ENCODE results near the gene SELENOF.
"Not testable (repeated sequence)": the region's sequence is repeated elsewhere in the genome, so short reads cannot be mapped to it uniquely, and the experiment has no call there.

Gene SELENOF

DNA sequence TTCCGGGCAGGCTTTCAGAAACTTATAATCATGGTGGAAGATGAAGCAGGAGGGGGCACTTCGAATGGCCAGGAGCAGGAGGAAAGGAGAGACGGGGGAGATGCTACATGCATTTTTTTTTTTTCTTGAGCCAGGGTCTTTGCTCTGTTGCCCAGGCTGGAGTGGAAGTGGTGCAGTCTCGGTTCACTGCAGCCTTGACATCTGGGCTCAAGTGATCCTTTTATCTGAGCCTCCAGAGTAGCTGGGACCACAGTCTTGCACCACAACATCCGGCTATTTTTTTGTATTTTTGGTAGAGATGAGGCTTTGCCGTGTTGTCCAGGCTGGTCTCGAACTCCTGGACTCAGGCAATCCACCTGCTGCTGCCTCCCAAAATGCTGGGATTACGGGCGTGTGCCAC is 61.6 kb downstream of the SELENOF start:
- Mint-ChIP-seq H3K9me3 (no peaks in the 10 kb centered on the region), H3K27ac (no peak overlapping the region), H3K4me3 (no peak overlapping the region)

DNA sequence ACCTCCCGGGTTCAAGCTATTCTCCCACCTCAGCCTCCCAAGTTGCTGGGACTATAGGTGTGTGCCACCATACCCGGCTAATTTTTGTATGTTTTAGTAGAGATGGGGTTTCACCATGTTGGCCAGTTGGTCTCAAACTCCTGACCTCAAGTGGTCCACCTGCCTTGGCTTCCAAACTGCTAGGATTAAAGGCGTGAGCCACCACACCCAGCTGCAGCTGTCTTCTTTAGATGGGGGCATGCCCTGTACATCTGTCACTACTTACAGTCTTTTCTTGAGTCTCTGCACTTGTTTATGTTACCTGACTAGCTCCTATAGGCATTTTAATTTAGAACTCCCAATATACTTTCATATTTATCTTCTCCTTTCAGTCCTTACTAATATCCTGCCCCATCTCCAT is 64.2 kb downstream of the SELENOF start:
- no peak overlapping the region for H3K27ac Mint-ChIP-seq
- no peaks in the 10 kb centered on the region for H3K27me3 Mint-ChIP-seq
- H3K4me3 Mint-ChIP-seq: no peak overlapping the region
- H3K36me3 Mint-ChIP-seq: no peaks in the 10 kb centered on the region
- no peaks in the 10 kb centered on the region for H3K9me3 Mint-ChIP-seq
- H3K4me1 Mint-ChIP-seq: no peaks in the 10 kb centered on the region

More for the DNA sequence above, 61.6 kb downstream of the SELENOF start:
- Mint-ChIP-seq H3K36me3 (no peaks in the 10 kb centered on the region), H3K4me1 (no peaks in the 10 kb centered on the region), H3K27me3 (no peaks in the 10 kb centered on the region)

DNA sequence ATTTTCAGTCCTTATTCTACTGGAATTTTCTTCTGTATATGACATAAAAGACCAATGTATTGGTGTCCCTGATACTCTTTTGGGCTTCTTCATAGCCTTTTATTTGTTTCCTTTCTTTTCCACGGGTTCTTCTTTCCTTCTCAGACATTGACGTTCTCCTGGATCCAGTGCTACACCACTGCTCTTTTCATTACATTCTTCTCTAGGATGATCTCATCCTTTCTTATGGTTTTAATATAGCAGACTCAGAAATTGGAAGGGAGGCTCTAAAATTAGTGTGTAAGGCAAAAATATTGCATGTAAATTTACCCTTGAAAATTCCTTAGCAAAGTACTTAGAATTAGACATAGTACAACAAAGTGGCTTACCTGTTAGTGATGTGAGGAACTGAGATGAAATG is 65.3 kb downstream of the SELENOF start:
- Mint-ChIP-seq H3K4me1 (no peaks in the 10 kb centered on the region), H3K27ac (no peak overlapping the region), H3K27me3 (no peaks in the 10 kb centered on the region), H3K9me3 (no peaks in the 10 kb centered on the region), H3K4me3 (no peak overlapping the region), H3K36me3 (no peaks in the 10 kb centered on the region)

DNA sequence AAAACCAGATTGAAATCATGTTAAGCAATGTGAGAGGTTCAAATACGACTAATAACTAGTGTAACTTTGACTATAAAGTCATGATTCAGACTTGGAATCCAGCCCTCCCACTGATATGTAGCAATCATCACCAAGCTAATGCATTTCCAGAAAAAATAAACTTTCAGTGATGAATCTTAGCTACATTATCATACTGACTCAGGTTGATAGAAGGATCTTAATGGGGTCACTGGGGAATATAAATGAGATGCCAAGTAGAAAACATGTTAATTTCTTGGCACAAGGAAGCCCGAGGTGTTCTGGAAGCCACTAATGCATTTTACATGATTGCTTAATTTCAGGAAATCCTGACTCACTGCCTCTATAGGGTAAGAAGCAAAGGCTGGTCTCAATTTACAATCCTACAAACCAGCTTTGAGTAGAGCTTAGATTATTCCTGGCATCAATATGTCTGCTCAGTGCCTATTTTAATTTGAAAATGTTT is 67.7 kb downstream of the SELENOF start:
- H3K27me3 Mint-ChIP-seq: no peaks in the 10 kb centered on the region
- H3K27ac Mint-ChIP-seq: peak overlapping the region; percentile 12
- no peaks in the 10 kb centered on the region for H3K36me3 Mint-ChIP-seq
- no peaks in the 10 kb centered on the region for H3K9me3 Mint-ChIP-seq
- no peaks in the 10 kb centered on the region for H3K4me1 Mint-ChIP-seq
- no peak overlapping the region for H3K4me3 Mint-ChIP-seq

DNA sequence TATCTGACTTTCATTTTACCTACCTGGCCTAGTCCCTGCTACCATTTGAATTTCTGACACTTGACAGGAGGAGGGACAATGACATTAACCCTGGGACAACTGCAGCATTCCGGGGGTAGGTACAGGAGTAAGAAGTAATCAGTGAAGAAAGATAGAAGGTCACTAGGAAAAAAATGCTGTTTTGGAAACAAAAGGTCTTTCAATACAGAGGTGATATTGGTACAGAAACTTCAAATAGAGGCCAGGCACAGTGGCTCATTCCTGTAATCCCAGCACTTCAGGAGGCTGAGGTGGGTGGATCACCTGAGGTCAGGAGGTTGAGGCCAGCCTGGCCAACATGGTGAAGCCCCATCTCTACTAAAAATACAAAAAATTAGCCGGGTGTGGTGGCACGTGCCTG is 68.4 kb downstream of the SELENOF start:
- Mint-ChIP-seq H3K27ac (no peak overlapping the region), H3K9me3 (no peaks in the 10 kb centered on the region), H3K4me1 (no peaks in the 10 kb centered on the region), H3K4me3 (no peak overlapping the region), H3K27me3 (no peaks in the 10 kb centered on the region), H3K36me3 (no peaks in the 10 kb centered on the region)

DNA sequence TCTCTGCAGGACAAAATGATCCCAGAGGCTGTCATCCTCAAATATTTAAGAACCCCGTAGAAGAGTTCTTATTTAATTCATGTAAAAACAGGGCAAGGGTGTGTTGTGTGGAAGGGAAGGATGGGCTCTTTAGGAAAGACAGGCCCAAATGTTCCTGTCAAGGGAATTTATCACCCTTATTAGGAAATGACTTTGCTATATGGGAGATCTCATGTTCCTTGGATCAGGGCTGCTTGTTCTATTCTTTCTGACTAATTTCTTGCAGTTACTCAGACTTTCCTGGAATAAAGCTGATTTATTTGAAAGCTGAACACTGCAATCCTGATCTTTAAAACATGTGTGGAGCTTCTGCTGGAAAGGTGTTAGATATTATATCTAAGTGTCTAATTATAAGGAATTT is 72.8 kb downstream of the SELENOF start:
- Mint-ChIP-seq H3K27me3 (no peaks in the 10 kb centered on the region), H3K4me1 (no peaks in the 10 kb centered on the region), H3K36me3 (no peaks in the 10 kb centered on the region), H3K4me3 (no peak overlapping the region), H3K27ac (no peak overlapping the region), H3K9me3 (no peaks in the 10 kb centered on the region)

DNA sequence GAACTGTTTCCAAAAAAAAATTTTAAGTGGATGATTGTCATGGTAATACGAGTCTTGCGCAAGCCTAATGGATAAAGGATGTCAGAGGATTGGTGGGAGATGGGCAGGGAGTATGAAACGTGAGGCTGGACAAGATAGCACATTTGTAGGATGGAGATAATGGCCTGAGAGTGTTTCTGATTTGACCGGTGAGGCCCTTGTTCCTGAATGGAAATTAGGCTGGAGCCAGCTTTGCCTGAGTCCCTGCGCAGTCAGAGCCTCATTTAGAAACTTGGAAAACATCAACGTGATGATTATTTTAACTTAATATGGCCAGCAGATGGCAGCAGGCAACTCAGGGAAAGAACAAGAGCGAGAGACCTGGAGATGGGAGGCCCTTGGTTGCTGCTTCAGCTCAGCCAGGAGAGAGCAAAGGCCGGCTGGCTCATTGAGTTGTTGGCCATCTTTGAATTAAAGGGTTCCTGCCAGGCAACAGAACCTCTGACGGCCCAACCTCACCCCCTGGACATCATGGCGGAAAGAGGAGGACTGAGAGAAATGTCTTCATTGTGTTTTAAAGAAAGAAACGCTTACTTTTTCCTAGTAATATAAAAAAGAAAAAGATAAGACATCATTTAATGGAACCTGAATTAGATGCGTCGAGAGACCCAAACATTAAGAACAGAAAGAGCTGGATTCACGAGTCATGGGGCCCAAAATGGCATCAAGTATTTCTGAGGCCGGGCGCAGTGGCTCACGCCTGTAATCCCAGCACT is 80.3 kb downstream of the SELENOF start:
- Mint-ChIP-seq H3K27me3 (no peaks in the 10 kb centered on the region), H3K4me1 (peaks cover 5% of the 10 kb centered on the region), H3K4me3 (no peak overlapping the region), H3K36me3 (no peaks in the 10 kb centered on the region), H3K9me3 (no peaks in the 10 kb centered on the region), H3K27ac (no peak overlapping the region)

DNA sequence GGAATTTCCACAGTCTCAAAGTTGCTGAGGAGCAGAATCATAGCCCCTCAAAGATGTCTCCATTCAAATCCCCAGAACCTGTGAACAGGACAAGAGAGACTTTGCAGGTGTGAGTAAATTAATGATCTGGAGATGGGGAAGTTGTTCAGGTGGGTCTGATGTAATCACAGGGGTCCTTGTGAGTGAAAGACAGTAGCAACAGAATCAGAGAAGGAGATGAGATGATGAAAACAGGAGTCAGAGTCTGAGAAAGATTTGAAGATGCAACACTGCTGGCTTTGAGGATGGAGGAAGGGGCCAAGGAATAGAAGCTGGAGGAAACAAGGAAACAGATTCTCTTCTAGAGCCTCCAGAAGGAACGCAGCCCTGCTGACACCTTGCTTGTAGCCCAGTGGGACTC is 81.5 kb downstream of the SELENOF start:
- Mint-ChIP-seq H3K9me3 (no peaks in the 10 kb centered on the region), H3K4me1 (peaks cover 5% of the 10 kb centered on the region), H3K27ac (no peak overlapping the region), H3K36me3 (no peaks in the 10 kb centered on the region), H3K4me3 (no peak overlapping the region), H3K27me3 (no peaks in the 10 kb centered on the region)

DNA sequence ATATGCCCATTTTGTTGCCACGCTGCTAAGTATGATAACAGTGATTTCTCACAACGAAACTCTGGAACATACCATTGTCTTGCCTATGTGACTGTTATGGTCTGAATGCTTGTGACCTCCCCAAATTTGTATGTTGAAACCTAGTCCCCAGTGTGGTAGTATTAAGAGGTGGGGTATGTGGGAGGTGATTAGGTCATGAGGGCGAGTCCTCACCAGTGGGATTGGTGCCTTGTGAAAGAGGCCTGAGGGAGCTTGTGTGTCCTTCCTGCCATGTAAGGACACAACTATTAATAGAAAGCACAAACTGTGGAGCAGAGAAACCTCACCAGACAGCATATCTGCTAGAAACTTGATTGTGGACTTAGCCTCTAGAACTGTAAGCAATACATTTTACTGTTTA is 84.6 kb downstream of the SELENOF start:
- H3K27me3 Mint-ChIP-seq: no peaks in the 10 kb centered on the region
- no peaks in the 10 kb centered on the region for H3K9me3 Mint-ChIP-seq
- H3K4me3 Mint-ChIP-seq: no peak overlapping the region
- no peak overlapping the region for H3K27ac Mint-ChIP-seq
- no peaks in the 10 kb centered on the region for H3K36me3 Mint-ChIP-seq
- H3K4me1 Mint-ChIP-seq: peaks cover 5% of the 10 kb centered on the region

DNA sequence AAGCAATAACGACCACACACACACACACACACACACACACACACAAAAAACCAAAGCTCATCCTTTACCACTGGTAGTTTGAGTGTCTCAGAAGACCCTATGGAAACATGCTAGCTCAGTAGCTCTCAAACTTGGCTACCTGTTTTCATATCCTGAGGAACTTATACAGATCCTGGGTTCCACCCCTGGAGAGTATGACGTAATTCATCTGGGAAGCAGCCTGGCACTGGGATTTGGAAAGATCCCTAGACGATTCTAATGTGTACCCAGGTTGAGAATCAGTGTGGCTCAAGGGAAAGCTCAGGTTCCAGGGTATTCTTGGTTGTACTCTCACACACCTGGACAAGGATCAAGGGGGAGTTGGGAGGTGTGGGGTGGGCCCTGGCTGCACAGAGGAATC is 85.9 kb downstream of the SELENOF start:
- Mint-ChIP-seq H3K4me1 (no peaks in the 10 kb centered on the region), H3K9me3 (no peaks in the 10 kb centered on the region), H3K4me3 (no peak overlapping the region), H3K27me3 (no peaks in the 10 kb centered on the region), H3K27ac (no peak overlapping the region), H3K36me3 (no peaks in the 10 kb centered on the region)

DNA sequence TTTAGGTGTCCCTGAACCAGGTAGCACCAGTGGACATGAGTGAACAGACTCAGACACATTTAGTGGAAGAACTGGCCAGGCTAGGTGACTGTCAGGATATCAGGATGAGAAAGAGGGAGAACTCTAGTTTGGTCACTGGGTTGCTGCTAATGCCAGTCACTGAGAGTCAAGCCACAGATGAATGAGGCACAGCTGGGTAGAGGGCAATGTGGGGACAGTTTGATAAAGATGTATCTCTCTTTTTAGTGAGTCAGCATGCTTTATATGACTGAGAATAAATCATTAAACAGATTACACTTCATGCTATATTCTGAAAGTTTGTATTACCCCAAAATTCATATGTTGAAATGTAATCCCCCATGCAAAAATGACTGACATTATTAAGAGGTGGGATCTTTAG is 87.1 kb downstream of the SELENOF start:
- no peaks in the 10 kb centered on the region for H3K36me3 Mint-ChIP-seq
- H3K27ac Mint-ChIP-seq: no peak overlapping the region
- no peak overlapping the region for H3K4me3 Mint-ChIP-seq
- H3K9me3 Mint-ChIP-seq: no peaks in the 10 kb centered on the region
- no peaks in the 10 kb centered on the region for H3K27me3 Mint-ChIP-seq
- H3K4me1 Mint-ChIP-seq: no peaks in the 10 kb centered on the region

DNA sequence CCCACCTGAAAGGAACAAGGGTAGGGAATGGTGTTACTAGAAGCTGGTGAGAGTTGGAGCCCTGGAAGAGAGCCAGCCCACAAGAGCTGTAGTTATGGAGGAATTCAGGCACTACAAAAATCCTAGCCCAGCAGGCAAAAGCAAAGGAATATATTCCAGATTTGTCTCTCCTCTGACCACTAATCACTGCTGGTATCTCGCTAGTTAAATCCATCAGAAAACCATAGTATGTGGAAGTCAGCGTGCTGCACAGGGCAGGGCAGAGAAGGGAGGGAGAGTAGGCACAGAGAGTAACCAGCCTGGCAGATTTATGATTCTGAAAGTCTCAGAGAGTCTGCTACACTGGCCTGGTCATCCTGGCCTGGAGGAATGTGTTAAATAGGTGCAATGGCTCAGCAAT is 88.6 kb downstream of the SELENOF start:
- Mint-ChIP-seq H3K27ac (no peak overlapping the region), H3K4me1 (no peaks in the 10 kb centered on the region), H3K9me3 (no peaks in the 10 kb centered on the region), H3K4me3 (no peak overlapping the region), H3K36me3 (no peaks in the 10 kb centered on the region), H3K27me3 (no peaks in the 10 kb centered on the region)

DNA sequence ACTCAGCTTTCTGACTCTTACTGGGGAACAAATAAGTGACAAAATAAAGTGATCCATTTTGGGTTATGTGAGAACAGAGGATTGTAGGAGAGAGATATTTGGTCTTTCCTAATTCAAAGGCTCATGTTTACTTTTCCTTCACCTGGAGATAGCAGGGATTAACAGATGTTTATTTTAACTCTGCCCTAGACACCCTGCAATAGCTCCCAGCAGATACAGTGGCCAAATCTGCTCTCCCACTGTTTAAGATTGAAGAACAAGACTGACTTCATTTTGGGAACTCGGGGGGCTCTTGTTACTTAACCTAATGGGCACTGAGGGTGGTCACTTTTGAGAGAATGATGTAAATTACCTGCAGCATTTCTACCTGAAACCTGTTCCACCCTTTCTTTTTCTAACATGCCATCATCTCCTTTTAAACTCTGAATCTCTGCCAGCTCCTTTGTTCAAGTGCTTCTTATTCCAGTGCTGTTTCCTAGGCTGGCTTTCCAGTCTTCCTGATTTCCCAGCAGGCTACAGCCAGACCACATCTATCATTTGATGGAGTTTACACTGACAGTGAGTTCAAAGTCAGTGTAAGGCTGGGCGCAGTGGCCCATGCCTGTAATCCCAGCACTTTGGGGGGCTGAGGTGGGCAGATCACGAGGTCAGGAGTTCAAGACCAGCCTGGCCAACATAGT is 90.0 kb downstream of the SELENOF start:
- Mint-ChIP-seq H3K4me3 (no peak overlapping the region), H3K9me3 (no peaks in the 10 kb centered on the region), H3K36me3 (no peaks in the 10 kb centered on the region), H3K4me1 (no peaks in the 10 kb centered on the region), H3K27me3 (no peaks in the 10 kb centered on the region), H3K27ac (no peak overlapping the region)

DNA sequence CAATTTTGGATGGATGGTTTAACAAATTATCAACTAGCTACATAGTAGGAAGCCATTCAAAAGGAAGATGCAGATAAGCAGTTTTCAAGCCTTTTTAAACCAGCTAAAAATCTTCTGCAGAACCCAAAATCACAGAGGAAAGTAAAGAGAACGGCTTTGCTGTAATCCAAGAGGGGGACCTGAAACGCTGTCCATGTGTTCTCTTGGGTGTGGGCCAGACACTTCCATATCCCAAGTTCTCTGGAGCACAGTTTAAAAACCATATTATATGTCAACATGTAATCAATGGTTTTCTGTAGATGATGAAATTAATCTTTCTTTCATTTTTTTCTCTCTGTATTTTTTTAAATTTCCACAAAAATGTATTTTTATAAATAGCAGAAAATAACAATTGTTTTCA is 90.5 kb downstream of the SELENOF start:
- no peaks in the 10 kb centered on the region for H3K4me1 Mint-ChIP-seq
- H3K9me3 Mint-ChIP-seq: no peaks in the 10 kb centered on the region
- no peak overlapping the region for H3K27ac Mint-ChIP-seq
- H3K36me3 Mint-ChIP-seq: no peaks in the 10 kb centered on the region
- no peaks in the 10 kb centered on the region for H3K27me3 Mint-ChIP-seq
- no peak overlapping the region for H3K4me3 Mint-ChIP-seq

DNA sequence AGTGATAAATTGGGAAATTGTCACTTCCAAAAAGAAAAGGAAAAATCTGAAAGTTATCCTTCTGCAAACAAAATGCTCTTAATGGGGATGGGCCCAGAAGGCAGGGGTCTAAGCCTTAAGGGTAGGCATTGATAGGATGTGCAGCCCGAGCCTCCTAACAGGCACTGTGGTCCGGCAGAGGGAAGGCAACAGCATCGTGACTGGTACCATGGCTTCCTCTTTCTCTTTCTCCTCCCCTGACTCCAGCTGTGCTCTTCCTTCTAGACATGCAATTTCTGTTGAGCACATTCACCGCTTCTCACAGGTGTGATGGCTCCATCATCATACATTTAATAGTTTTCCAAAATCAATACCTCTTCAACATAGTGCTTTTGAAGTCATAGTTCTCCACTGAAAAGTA is 91.5 kb downstream of the SELENOF start:
- Mint-ChIP-seq H3K4me3 (no peak overlapping the region), H3K9me3 (no peaks in the 10 kb centered on the region), H3K27ac (no peak overlapping the region), H3K27me3 (no peaks in the 10 kb centered on the region), H3K36me3 (no peaks in the 10 kb centered on the region), H3K4me1 (no peaks in the 10 kb centered on the region)

DNA sequence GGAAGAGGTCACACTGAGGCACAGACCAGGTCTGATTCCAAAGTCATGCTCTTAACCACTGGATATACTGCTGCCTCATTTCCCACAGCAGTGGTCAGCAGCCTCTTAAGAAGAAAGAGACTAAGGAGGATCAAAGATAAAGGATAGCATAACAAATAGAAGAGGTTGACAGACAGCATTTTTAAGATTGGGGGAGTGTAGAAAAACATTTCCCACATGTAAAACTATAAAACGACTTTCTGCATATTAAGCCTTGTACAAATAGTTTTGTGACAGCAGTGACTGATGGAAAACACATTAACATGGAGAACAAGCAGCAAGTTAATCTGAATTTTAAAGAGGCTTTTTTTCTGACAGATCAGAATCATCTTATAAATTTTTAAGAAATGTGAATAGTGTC is 92.0 kb downstream of the SELENOF start:
- Mint-ChIP-seq H3K4me1 (no peaks in the 10 kb centered on the region), H3K4me3 (no peak overlapping the region), H3K27ac (no peak overlapping the region)

DNA sequence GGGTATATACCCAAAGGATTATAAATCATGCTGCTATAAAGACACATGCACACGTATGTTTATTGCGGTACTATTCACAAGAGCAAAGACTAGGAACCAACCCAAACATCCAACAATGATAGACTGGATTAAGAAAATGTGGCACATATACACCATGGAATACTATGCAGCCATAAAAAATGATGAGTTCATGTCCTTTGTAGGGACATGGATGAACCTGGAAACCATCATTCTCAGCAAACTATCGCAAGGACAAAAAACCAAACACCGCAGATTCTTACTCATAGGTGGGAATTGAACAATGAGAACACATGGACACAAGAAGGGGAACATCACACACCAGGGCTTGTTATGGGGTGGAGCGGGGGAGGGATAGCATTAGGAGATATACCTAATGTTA is 94.0 kb downstream of the SELENOF start:
- H3K36me3 Mint-ChIP-seq, H3K4me1 Mint-ChIP-seq, H3K27me3 Mint-ChIP-seq, H3K4me3 Mint-ChIP-seq, H3K9me3 Mint-ChIP-seq, H3K27ac Mint-ChIP-seq: not testable (repeated sequence)

More for the DNA sequence above, 92.0 kb downstream of the SELENOF start:
- Mint-ChIP-seq H3K27me3 (peaks cover under 1% of the 10 kb centered on the region), H3K9me3 (no peaks in the 10 kb centered on the region), H3K36me3 (no peaks in the 10 kb centered on the region)
